ENCODE results near the gene C2orf92.

The C2orf92 gene

DNA sequence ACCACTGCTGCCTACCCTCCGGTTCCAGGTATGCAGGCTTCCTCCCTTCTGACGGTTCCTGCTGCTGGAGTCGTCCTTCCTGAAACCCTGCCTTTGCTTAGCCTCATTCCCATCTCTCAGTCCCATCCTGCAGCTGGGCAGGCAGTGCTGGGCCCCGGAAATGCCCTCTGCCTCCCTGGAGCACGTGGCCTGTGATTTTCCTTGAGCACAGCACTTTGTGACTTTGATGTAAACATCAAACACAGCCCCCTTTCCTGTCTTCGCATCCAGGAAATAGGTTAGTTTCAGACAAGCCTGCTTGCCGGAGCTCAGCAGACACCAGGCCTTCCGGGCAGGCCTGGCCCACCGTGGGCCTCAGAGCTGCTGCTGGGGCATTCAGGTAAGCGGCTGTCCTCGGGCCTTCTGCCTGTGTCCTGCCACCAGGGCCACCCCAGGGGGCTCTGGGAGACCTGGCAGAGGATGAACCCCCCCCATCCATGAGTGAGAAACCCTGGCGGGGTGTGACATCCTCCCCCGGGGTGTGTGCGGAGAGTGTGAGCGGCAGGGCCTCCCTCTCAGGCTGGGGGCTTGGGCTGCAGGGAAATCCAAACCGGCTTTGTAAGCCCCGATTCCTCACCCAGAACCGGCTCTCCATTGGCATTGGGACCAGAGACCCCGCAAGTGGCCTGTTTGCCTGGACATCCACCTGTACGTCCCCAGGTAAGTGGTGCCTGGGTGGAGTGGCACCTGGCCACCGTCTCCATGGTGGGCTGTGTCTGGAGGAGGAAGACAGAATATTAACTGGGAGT lies 44.0 kb downstream of the C2orf92 start, which contains the start of gene ZAP70:
Gene ZAP70, plus strand, starts transcription at position 281 of the 788 bp plus-strand sequence. CDS start 10,461 bp downstream, outside the sequence.
- no peak for DNase-seq (ENCODE audit: low spot score)
- no peak for TF ChIP-seq CTCF (IDR thresholded peaks at IDR 0.05; ENCODE audit: extremely low read depth, insufficient read depth, missing control alignments)
- in situ Hi-C loops (cut with MboI; ENCODE audit: low pct_unique_long_range_greater_than_20kb, low sequenced_read_pairs, unreplicated experiment), result no loop called here

GRCh38 chr2:97714084-97714949 lies 44.8 kb downstream of the C2orf92 start:
- no peak for TF ChIP-seq CTCF (IDR thresholded peaks at IDR 0.05; ENCODE audit: extremely low read depth, insufficient read depth, missing control alignments)
- in situ Hi-C loops (cut with MboI; ENCODE audit: low pct_unique_long_range_greater_than_20kb, low sequenced_read_pairs, unreplicated experiment), result no loop called here

DNA sequence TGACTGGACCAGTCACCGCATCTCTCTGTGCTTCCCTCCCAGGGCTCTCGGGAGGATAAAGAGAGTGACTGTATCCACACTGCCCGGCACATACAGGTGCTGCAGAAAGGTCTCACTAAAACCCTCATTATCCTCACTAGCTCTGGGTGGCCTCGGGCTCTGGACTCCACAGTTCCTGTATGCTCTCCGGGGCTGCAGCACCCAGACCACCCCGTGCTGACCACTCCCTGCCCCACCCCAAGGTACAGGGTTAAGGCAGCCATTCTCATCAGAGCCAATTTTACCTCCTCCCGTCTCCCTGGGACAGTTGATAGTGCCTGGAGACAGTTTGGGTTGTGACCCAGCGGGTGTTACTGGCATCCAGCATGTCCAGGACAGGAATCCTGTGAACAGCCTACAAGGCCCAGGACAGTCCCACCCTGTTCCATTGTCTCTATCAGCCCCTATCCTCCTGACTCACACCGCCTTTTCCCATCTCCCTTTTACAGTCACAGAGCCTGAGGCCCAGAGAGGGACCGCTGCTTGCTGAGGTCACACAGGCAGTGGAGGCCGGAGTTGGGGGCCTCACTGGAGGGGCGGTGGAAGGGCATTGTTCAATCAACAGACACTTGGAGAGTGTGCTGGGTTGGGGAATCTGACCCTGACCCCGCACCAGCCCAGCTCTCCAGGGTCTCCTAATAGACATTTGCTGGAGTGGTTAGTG lies 45.6 kb downstream of the C2orf92 start:
- TF ChIP-seq CTCF (IDR thresholded peaks at IDR 0.05; ENCODE audit: extremely low read depth, insufficient read depth, missing control alignments), result no peak
- in situ Hi-C loops (cut with MboI; ENCODE audit: low pct_unique_long_range_greater_than_20kb, low sequenced_read_pairs, unreplicated experiment), result no loop called here
- no peak for DNase-seq (ENCODE audit: low spot score)

More at GRCh38 chr2:97714084-97714949, 44.8 kb downstream of the C2orf92 start:
- no peak for DNase-seq (ENCODE audit: low spot score)

DNA sequence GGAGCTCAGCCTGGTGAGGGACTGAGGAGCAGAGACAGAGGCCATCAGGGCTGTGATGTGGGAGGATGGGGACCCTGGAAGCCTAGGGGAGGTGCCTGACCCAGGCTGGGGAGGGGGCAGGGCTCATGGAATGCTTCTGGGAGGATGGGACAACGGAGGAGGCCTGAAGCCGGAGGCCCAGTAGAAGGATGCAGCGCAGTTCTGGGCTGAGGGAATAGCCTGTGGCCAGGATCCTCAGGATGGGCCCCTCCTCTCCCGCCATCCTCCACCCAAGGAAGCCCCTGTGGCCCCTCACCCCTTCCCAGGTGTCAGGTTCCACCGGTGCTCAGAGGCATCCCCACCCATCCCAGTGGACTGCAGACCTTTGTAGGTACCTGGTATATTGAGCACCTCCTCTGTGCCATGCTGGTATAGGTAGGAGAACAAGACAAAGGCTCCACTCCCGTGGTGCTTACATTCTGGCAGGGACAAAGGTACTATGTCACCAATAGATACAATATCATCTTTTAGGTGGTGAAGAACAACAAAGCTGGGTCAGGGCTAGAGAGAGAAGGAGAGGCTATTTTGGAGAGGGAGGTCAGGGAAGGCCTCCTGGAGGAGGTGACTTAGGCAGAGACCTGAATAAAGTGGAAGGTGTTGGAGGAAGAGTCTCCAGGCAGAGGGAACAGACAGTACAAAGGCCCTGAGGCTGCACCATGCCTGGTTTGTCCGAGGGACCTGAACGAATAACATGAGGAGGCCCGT lies 46.6 kb downstream of the C2orf92 start:
- in situ Hi-C loops (cut with MboI; ENCODE audit: low pct_unique_long_range_greater_than_20kb, low sequenced_read_pairs, unreplicated experiment), result no loop called here
- no peak for DNase-seq (ENCODE audit: low spot score)
- no peak for TF ChIP-seq CTCF (IDR thresholded peaks at IDR 0.05; ENCODE audit: extremely low read depth, insufficient read depth, missing control alignments)

GRCh38 chr2:97716695-97717612 lies 47.4 kb downstream of the C2orf92 start:
- DNase-seq (ENCODE audit: low spot score), result no peak
- TF ChIP-seq CTCF (IDR thresholded peaks at IDR 0.05; ENCODE audit: extremely low read depth, insufficient read depth, missing control alignments), result no peak
- in situ Hi-C loops (cut with MboI; ENCODE audit: low pct_unique_long_range_greater_than_20kb, low sequenced_read_pairs, unreplicated experiment), result no loop called here

Measured in GM13977 (cell line).